ENCODE data around the gene RFC5.
A peak's percentile ranks its signal among the peaks of the same experiment; 100 is the strongest.
"Not testable (repeated sequence)": the region's sequence is repeated elsewhere in the genome, so short reads cannot be mapped to it uniquely, and the experiment has no call there.

RFC5 gene

GRCh38 chr12:117998719-117999118 is 17.8 kb upstream of the RFC5 start:
- Mint-ChIP-seq H3K4me1 (peaks cover 6% of the 10 kb centered on the region), H3K27ac (no peak overlapping the region), H3K36me3 (no peaks in the 10 kb centered on the region), H3K4me3 (no peak overlapping the region), H3K9me3 (peaks cover 11% of the 10 kb centered on the region)
- DNase-seq (ENCODE audit: low spot score in 2 of 2) (no peak), ATAC-seq (no peak)

DNA sequence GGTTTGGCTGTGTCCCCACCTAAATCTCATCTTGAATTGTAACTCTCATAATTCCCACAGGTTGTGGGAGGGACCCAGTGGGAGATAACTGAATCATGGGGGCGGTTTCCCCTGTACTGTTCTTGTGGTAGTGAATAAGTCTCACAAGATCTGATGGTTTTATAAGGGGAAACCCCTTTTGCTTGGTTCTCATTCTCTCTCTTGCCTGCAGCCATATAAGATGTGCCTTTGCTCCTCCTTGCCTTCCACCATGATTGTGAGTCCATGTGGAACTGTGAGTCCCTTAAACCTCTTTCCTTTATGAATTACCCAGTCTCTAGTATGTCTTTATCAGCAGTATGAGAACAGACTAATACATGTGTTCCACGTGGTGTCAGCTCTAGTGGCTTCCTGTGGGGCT is 16.7 kb upstream of the RFC5 start:
- not testable (repeated sequence) for H3K4me1 Mint-ChIP-seq, H3K9me3 Mint-ChIP-seq

GRCh38 chr12:118010903-118011302 is 5.6 kb upstream of the RFC5 start:
- DNase-seq (ENCODE audit: low spot score in 2 of 2) (no peak), ATAC-seq (no peak)
- Mint-ChIP-seq H3K27ac (no peak overlapping the region), H3K4me3 (no peak overlapping the region), H3K4me1 (no peaks in the 10 kb centered on the region), H3K36me3 (peaks cover 7% of the 10 kb centered on the region), H3K9me3 (no peaks in the 10 kb centered on the region)

More for the DNA sequence above, 16.7 kb upstream of the RFC5 start:
- ATAC-seq; DNase-seq (ENCODE audit: low spot score in 2 of 2); H3K27ac Mint-ChIP-seq; H3K36me3 Mint-ChIP-seq; H3K4me3 Mint-ChIP-seq: not testable (repeated sequence)

DNA sequence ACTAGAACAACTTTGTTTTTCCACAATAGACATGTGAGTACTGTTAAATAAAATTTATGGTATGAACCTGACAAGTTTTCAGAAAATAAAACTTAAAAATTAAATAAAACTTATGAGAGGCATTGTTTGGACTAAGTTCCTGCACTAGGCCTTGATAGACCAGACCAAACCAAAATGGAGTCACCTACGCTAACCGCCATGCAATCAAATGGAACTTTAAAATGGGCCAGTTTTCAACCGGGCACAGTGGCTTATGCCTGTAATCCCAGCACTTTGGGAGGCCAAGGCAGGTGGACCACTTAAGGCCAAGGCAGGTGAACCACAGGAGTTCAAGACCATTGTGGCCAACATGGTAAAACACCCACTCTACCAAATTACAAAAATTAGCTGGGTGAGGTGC is 5.1 kb upstream of the RFC5 start:
- Mint-ChIP-seq H3K9me3 (no peaks in the 10 kb centered on the region), H3K36me3 (peaks cover 10% of the 10 kb centered on the region), H3K27ac (no peak overlapping the region), H3K4me3 (no peak overlapping the region), H3K4me1 (peaks cover 3% of the 10 kb centered on the region)
- ATAC-seq (no peak), DNase-seq (ENCODE audit: low spot score in 2 of 2) (no peak)

GRCh38 chr12:118011961-118012360 is 4.5 kb upstream of the RFC5 start:
- Mint-ChIP-seq H3K4me3 (no peak overlapping the region), H3K36me3 (peaks cover 16% of the 10 kb centered on the region), H3K9me3 (no peaks in the 10 kb centered on the region), H3K27ac (no peak overlapping the region), H3K4me1 (peaks cover 6% of the 10 kb centered on the region)
- DNase-seq (ENCODE audit: low spot score in 2 of 2) (no peak), ATAC-seq (no peak)

GRCh38 chr12:118013283-118013682 is 3.2 kb upstream of the RFC5 start:
- H3K27ac Mint-ChIP-seq = no peak overlapping the region
- peaks cover 14% of the 10 kb centered on the region for H3K4me1 Mint-ChIP-seq
- no peaks in the 10 kb centered on the region for H3K9me3 Mint-ChIP-seq
- peaks cover 29% of the 10 kb centered on the region for H3K36me3 Mint-ChIP-seq
- no peak overlapping the region for H3K4me3 Mint-ChIP-seq
- DNase-seq (ENCODE audit: low spot score in 2 of 2) (no peak), ATAC-seq (no peak)

DNA sequence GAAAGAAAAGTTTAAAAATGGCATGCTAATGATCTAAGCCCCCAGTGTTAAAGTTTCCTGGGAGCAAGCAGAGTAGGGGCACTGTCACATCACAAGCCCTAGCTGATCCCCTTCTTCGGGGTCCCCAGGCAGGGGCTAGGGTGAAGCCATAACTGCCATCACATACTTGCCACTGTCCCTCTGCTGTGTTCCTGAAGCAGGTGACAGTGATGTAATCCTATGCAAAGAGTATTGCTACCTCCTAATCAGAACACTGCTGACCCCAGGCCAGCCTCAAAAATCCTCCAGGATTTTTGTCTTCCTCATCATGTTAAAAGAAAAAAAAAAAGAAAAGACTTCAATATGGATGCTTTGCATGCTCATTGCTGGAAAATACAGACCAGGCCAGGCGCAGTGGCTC is 1.2 kb upstream of the RFC5 start:
- Mint-ChIP-seq H3K36me3 (peaks cover 49% of the 10 kb centered on the region), H3K4me1 (peaks cover 14% of the 10 kb centered on the region), H3K4me3 (peak overlapping the region; percentile 88), H3K9me3 (no peaks in the 10 kb centered on the region), H3K27ac (no peak overlapping the region)
- DNase-seq (ENCODE audit: low spot score in 2 of 2) (no peak), ATAC-seq (no peak)

DNA sequence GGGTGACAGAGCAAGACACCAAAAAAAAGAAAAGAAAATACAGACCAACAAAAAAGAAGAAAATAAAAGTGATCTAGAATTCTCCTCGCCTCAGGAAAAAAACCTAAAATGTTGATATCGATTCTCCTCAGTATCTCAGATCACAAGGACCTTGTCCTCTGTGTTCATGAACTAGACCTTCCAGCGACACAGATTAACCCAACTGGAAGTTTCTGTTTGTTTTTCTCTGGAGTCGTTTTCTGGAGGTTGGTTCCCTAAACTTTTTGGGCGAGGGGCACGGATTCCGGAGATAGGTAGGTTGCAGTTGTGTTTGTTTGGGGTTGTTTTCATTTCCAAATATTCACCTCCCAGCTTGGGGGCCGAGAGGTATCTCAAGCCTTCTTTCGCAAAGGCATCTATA is 559 bp upstream of the RFC5 start:
- DNase-seq (ENCODE audit: low spot score in 2 of 2) = no peak
- peaks cover 56% of the 10 kb centered on the region for H3K36me3 Mint-ChIP-seq
- peaks cover 14% of the 10 kb centered on the region for H3K4me1 Mint-ChIP-seq
- ATAC-seq = no peak
- no peaks in the 10 kb centered on the region for H3K9me3 Mint-ChIP-seq
- H3K4me3 Mint-ChIP-seq = peak overlapping the region; percentile 88
- H3K27ac Mint-ChIP-seq = peak overlapping the region; percentile 96

DNA sequence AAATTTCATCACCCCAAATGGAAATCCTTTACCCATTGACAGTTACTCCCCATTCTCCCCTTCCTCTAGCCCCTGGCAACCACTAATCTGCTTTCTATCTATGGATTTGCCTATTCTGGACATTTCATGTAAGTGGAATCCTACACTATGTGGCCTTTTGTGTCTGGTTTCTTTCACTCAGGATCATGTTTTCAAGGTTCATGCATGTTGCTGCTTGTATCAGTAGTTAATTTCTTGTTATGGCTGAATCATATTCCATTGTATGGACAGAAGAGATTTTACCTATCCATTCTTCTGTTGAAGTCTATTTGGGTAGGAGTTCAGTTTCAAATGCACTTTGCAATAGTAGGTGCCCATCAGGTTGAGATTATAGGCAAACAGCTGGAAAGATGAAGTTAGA is 1.4 kb downstream of the RFC5 start:
- H3K9me3 Mint-ChIP-seq = no peaks in the 10 kb centered on the region
- DNase-seq (ENCODE audit: low spot score in 2 of 2) (no peak), ATAC-seq (no peak)
- peaks cover 14% of the 10 kb centered on the region for H3K4me1 Mint-ChIP-seq
- H3K36me3 Mint-ChIP-seq = peaks cover 75% of the 10 kb centered on the region
- H3K4me3 Mint-ChIP-seq = peak overlapping the region; percentile 88
- H3K27ac Mint-ChIP-seq = peak overlapping the region; percentile 96

GRCh38 chr12:118020036-118020435 is 3.5 kb downstream of the RFC5 start:
- ATAC-seq (no peak), DNase-seq (ENCODE audit: low spot score in 2 of 2) (no peak)
- Mint-ChIP-seq H3K9me3 (no peaks in the 10 kb centered on the region), H3K27ac (no peak overlapping the region), H3K36me3 (peaks cover 96% of the 10 kb centered on the region), H3K4me3 (no peak overlapping the region), H3K4me1 (peaks cover 14% of the 10 kb centered on the region)

DNA sequence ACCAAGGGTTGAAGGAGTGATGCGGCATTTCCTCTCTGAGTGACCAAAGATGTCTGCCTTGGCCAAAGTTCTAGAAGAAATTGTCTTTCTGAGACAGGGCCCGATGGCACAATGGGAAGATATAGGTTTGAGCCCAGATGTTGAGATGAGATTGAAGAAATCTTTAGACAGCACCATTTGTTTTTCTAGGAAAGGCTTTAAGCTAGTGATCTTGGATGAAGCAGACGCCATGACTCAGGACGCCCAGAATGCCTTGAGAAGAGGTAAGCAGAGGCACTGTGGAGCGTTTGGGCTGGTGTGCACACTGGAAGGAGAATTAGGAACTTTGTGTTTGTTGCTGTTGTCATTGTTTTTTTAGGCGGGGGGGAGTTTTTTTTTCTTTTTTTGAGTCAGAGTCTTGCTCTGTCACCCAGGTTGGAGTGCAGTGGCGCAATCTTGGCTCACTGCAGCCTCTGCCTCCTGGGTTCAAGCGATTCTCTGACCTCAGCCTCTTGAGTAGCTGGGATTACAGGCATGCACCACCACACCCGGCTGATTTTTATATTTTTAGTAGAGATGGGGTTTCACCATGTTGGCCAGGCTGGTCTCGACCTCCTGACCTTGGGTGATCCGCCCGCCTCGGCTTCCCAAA is 5.7 kb downstream of the RFC5 start:
- not testable (repeated sequence) for H3K4me1 Mint-ChIP-seq; H3K4me3 Mint-ChIP-seq; ATAC-seq; DNase-seq (ENCODE audit: low spot score in 2 of 2); H3K9me3 Mint-ChIP-seq
- H3K36me3 Mint-ChIP-seq = peaks cover 100% of the 10 kb centered on the region
- H3K27ac Mint-ChIP-seq = peak overlapping the region; percentile 77

GRCh38 chr12:118022728-118023109 is 6.2 kb downstream of the RFC5 start:
- ATAC-seq (no peak), DNase-seq (ENCODE audit: low spot score in 2 of 2) (no peak)
- Mint-ChIP-seq H3K4me3 (no peak overlapping the region), H3K4me1 (peaks cover 6% of the 10 kb centered on the region), H3K27ac (no peak overlapping the region), H3K36me3 (peaks cover 100% of the 10 kb centered on the region), H3K9me3 (no peaks in the 10 kb centered on the region)

DNA sequence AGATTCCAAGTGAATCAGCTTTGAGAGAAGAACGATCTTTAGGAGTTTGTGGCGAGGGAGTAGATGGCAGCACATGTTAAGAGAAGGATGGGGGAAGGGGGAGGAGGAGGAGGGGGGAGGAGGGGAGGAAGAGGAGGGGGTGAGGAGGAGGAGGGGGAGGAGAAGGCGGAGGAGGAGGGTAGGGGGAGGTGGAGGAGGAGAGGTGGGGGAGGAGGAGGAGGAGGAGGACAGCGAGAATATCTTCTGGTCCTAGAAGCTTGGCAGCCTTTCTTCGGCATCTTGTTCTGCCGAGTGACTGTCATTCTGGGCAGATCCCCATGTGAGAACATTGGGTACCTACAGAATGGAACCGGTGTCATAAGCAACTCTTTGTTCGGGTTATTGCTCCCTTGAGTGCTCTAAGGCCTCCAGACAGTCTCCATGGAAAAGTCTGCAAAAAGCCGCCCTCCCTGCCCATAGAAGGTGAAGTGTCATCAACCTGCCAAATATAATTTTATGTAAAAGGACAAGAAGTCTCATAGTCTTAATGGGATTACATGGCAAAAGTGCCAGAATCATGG is 6.9 kb downstream of the RFC5 start:
- no peak for ATAC-seq
- no peaks in the 10 kb centered on the region for H3K4me1 Mint-ChIP-seq
- no peaks in the 10 kb centered on the region for H3K9me3 Mint-ChIP-seq
- H3K4me3 Mint-ChIP-seq = no peak overlapping the region
- peaks cover 100% of the 10 kb centered on the region for H3K36me3 Mint-ChIP-seq
- no peak for DNase-seq (ENCODE audit: low spot score in 2 of 2)
- no peak overlapping the region for H3K27ac Mint-ChIP-seq

DNA sequence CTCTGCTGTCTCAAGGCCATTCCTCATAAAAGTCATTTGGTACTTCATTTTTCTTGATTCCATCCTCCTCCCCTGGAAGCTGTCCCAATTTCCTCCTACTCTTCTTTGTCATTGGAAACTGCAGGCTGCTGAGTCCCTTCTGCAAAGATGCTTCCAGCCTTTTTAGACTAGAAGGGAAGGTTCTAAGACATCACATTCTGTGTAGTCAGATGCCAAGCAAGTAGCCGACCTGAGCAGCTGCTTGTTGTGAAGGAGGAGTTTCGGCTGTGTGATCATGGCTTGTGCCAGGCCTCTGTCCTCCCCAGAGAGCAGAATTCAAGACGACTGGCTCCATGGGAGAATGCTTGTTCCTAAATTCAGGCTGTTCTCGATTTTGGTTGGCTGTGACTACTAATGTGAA is 8.7 kb downstream of the RFC5 start:
- no peaks in the 10 kb centered on the region for H3K9me3 Mint-ChIP-seq
- H3K36me3 Mint-ChIP-seq = peaks cover 100% of the 10 kb centered on the region
- no peak overlapping the region for H3K4me3 Mint-ChIP-seq
- DNase-seq (ENCODE audit: low spot score in 2 of 2) (no peak), ATAC-seq (no peak)
- no peak overlapping the region for H3K27ac Mint-ChIP-seq
- no peaks in the 10 kb centered on the region for H3K4me1 Mint-ChIP-seq

GRCh38 chr12:118029166-118029565 is 12.7 kb downstream of the RFC5 start:
- no peak for ATAC-seq
- DNase-seq (ENCODE audit: low spot score in 2 of 2) = no peak
- no peaks in the 10 kb centered on the region for H3K9me3 Mint-ChIP-seq
- H3K4me1 Mint-ChIP-seq = peaks cover 3% of the 10 kb centered on the region
- H3K27ac Mint-ChIP-seq = peak overlapping the region; percentile 61
- H3K36me3 Mint-ChIP-seq = peaks cover 100% of the 10 kb centered on the region
- no peak overlapping the region for H3K4me3 Mint-ChIP-seq

DNA sequence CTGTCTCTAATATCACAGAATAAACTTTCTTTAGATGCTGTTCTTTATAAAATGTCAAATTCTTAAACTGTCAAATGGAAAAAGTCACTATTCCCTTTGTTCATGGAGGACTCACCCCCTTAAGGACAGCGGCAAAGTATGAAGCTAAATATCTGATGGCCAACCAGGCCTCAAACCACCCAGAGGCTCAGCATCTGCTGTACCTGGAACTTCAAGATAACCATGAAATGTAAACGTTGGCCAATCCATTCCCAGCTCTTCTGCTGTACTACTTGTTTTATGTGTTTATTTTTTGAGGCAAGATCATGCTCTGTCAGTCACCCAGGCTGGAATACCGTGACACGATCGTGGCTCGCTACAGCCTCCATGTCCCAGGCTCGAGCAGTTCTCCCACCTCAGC is 15.7 kb downstream of the RFC5 start:
- peaks cover 100% of the 10 kb centered on the region for H3K36me3 Mint-ChIP-seq
- no peaks in the 10 kb centered on the region for H3K9me3 Mint-ChIP-seq
- DNase-seq (ENCODE audit: low spot score in 2 of 2) (no peak), ATAC-seq (no peak)
- H3K4me3 Mint-ChIP-seq = no peak overlapping the region
- no peak overlapping the region for H3K27ac Mint-ChIP-seq
- H3K4me1 Mint-ChIP-seq = peaks cover 29% of the 10 kb centered on the region
